DMS 273 (cell line): ENCODE data around the gene NUDT1.
A peak's percentile ranks its signal among the peaks of the same experiment; 100 is the strongest.

ENCODE experiments used
- DNase-seq: peaks from one replicate; lab custom pipeline; 2025; ENCODE audit not compliant: unreplicated experiment; lab: John Stamatoyannopoulos, UW

The NUDT1 gene

GRCh38 chr7:2247141-2247995 lies 5.3 kb downstream of the NUDT1 start:
- DNase-seq: peak; percentile 67

GRCh38 chr7:2248984-2249694 lies 7.1 kb downstream of the NUDT1 start:
- DNase-seq: no peak

- no peak for DNase-seq
These were observed 7.8 kb downstream of the NUDT1 start for GRCh38 chr7:2249744-2250323.

- no peak for DNase-seq
These were observed 9.4 kb downstream of the NUDT1 start for GRCh38 chr7:2251381-2251780.

GRCh38 chr7:2251841-2252771 lies 10.1 kb downstream of the NUDT1 start:
- peak; percentile 66 for DNase-seq

GRCh38 chr7:2253021-2253420 lies 11.0 kb downstream of the NUDT1 start:
- DNase-seq: no peak

- DNase-seq: no peak
These were observed 11.7 kb downstream of the NUDT1 start for GRCh38 chr7:2253525-2254244.

- DNase-seq: no peak
These were observed 12.6 kb downstream of the NUDT1 start for GRCh38 chr7:2254429-2255144.

- no peak for DNase-seq
These were observed 13.4 kb downstream of the NUDT1 start for GRCh38 chr7:2255145-2256139.

- DNase-seq: no peak
These were observed 14.4 kb downstream of the NUDT1 start for GRCh38 chr7:2256306-2257045.

- DNase-seq: no peak
These were observed 15.1 kb downstream of the NUDT1 start for GRCh38 chr7:2257046-2257551.

GRCh38 chr7:2257651-2258050 lies 15.6 kb downstream of the NUDT1 start:
- DNase-seq: no peak

GRCh38 chr7:2258661-2259365 lies 16.8 kb downstream of the NUDT1 start:
- DNase-seq: no peak

- no peak for DNase-seq
These were observed 17.5 kb downstream of the NUDT1 start for GRCh38 chr7:2259480-2259879.

GRCh38 chr7:2260820-2261219 lies 18.8 kb downstream of the NUDT1 start:
- DNase-seq: peak; percentile 72

- DNase-seq: no peak
These were observed 19.6 kb downstream of the NUDT1 start for GRCh38 chr7:2261611-2262010.

GRCh38 chr7:2263176-2263575 lies 21.1 kb downstream of the NUDT1 start:
- DNase-seq: no peak
